HEK293 (cell line): ENCODE data around the gene RPUSD1.

ENCODE experiments used
- CTCF ChIA-PET: fragments of 350-600 bp; formaldehyde crosslinking; extraction: SDS; loops from one replicate; lab custom pipeline; 2021; ENCODE audit warnings: antibody characterized with exemption; lab: Yijun Ruan, JAX
- POLR2A ChIA-PET: fragments of 300-600 bp; formaldehyde crosslinking; extraction: SDS; loops from one replicate; lab custom pipeline; 2020; ENCODE audit warnings: antibody characterized with exemption, inconsistent platforms; lab: Yijun Ruan, JAX
- H3K27ac ChIP-seq: fragments of 200-500 bp; sonication (Bioruptor generic); 2 replicates; pipeline ENCODE4 v1.5.1; 2014; ENCODE audit warnings: low read depth, low read length, control low read depth, inconsistent platforms; ENCODE audit errors: extremely low read depth
- H3K36me3 ChIP-seq, 2 experiments: fragments of 200-500 bp in 1 of 2; sonication (Bioruptor generic) in 1 of 2; 1 replicate in 1 of 2; 2 replicates in 1 of 2; pipeline ENCODE4 v1.5.1; 2014 to 2017; ENCODE audit warnings: inconsistent platforms in 2 of 2, low read length in 2 of 2; ENCODE audit not compliant: control insufficient read depth in 2 of 2, insufficient read depth in 1 of 2
- H3K4me1 ChIP-seq: fragments of 200-500 bp; sonication (Bioruptor generic); 2 replicates; pipeline ENCODE4 v1.5.1; 2014; ENCODE audit warnings: mild to moderate bottlenecking, low read length, inconsistent platforms; ENCODE audit not compliant: control insufficient read depth, insufficient read depth
- H3K4me3 ChIP-seq: 2 replicates; pipeline ENCODE4 v1.5.1; 2011; ENCODE audit warnings: low read depth, mild to moderate bottlenecking, control low read depth, low read length, moderate library complexity
- H3K9me3 ChIP-seq: fragments of 200-500 bp; sonication (Bioruptor generic); 2 replicates; pipeline ENCODE4 v1.5.1; 2014; ENCODE audit warnings: low read depth, low read length, inconsistent platforms; ENCODE audit not compliant: control insufficient read depth, insufficient read depth
- CTCF ChIP-seq: fragments of 450-650 bp; formaldehyde crosslinking; IDR thresholded peaks from 2 replicates; pipeline ENCODE4 v1.5.1; 2016; ENCODE audit warnings: missing biosample characterization, missing genetic modification characterization
- ELK4 ChIP-seq: IDR thresholded peaks from 2 replicates; pipeline ENCODE4 v1.6.1; 2011; ENCODE audit warnings: mild to moderate bottlenecking, low read depth, low read length, borderline replicate concordance
- GLI4 ChIP-seq: fragments of 450-650 bp; formaldehyde crosslinking; IDR thresholded peaks from 2 replicates; pipeline ENCODE4 v1.5.1; 2016; ENCODE audit warnings: missing biosample characterization, missing genetic modification characterization
- PATZ1 ChIP-seq: fragments of 450-650 bp; formaldehyde crosslinking; IDR thresholded peaks from 2 replicates; pipeline ENCODE4 v1.5.1; 2016; ENCODE audit warnings: missing biosample characterization, missing genetic modification characterization
- PBX3 ChIP-seq: sonication (generic); formaldehyde crosslinking; IDR thresholded peaks from 2 replicates; pipeline ENCODE4 v1.8.1; 2022; ENCODE audit warnings: mild to moderate bottlenecking, moderate library complexity, missing genetic modification reagents
- SCRT2 ChIP-seq: fragments of 450-650 bp; formaldehyde crosslinking; IDR thresholded peaks from 2 replicates; pipeline ENCODE4 v1.5.1; 2016; ENCODE audit warnings: missing biosample characterization, missing genetic modification characterization
- SP2 ChIP-seq: fragments of 450-650 bp; formaldehyde crosslinking; IDR thresholded peaks from 2 replicates; pipeline ENCODE4 v1.5.1; 2016; ENCODE audit warnings: missing biosample characterization, missing genetic modification characterization
- ZBTB20 ChIP-seq: fragments of 450-650 bp; formaldehyde crosslinking; IDR thresholded peaks from 2 replicates; pipeline ENCODE4 v1.5.1; 2016; ENCODE audit warnings: missing biosample characterization, missing genetic modification characterization
- ZNF239 ChIP-seq: fragments of 450-650 bp; formaldehyde crosslinking; IDR thresholded peaks from 2 replicates; pipeline ENCODE4 v1.5.1; 2016; ENCODE audit warnings: missing biosample characterization, missing genetic modification characterization
- ZNF362 ChIP-seq: fragments of 450-650 bp; formaldehyde crosslinking; IDR thresholded peaks from 2 replicates; pipeline ENCODE4 v1.5.1; 2016; ENCODE audit warnings: missing biosample characterization, missing genetic modification characterization
- ZNF391 ChIP-seq: fragments of 450-650 bp; formaldehyde crosslinking; IDR thresholded peaks from 2 replicates; pipeline ENCODE4 v1.5.1; 2016; ENCODE audit warnings: low read depth, missing biosample characterization, missing genetic modification characterization, borderline replicate concordance
- ZNF433 ChIP-seq: fragments of 450-650 bp; formaldehyde crosslinking; IDR thresholded peaks from 2 replicates; pipeline ENCODE4 v1.5.1; 2016; ENCODE audit warnings: missing biosample characterization, missing genetic modification characterization, low read depth
- ZNF501 ChIP-seq: fragments of 450-650 bp; formaldehyde crosslinking; IDR thresholded peaks from 2 replicates; pipeline ENCODE4 v1.5.1; 2016; ENCODE audit warnings: missing biosample characterization, missing genetic modification characterization
- ZNF510 ChIP-seq: fragments of 450-650 bp; formaldehyde crosslinking; IDR thresholded peaks from 2 replicates; pipeline ENCODE4 v1.5.1; 2018; ENCODE audit warnings: mild to moderate bottlenecking, missing genetic modification characterization, missing biosample characterization; ENCODE audit not compliant: insufficient replicate concordance
- ZNF639 ChIP-seq: fragments of 450-650 bp; formaldehyde crosslinking; IDR thresholded peaks from 2 replicates; pipeline ENCODE4 v1.5.1; 2016; ENCODE audit warnings: missing biosample characterization, missing genetic modification characterization
- ZNF654 ChIP-seq: fragments of 450-650 bp; formaldehyde crosslinking; IDR thresholded peaks from 2 replicates; pipeline ENCODE4 v1.5.1; 2016; ENCODE audit warnings: low read depth, missing biosample characterization, missing genetic modification characterization
- ZNF660 ChIP-seq: fragments of 450-650 bp; IDR thresholded peaks from 2 replicates; pipeline ENCODE4 v1.5.1; 2018; ENCODE audit warnings: missing biosample characterization, mild to moderate bottlenecking, missing genetic modification characterization
- ZNF747 ChIP-seq: fragments of 450-650 bp; formaldehyde crosslinking; IDR thresholded peaks from 2 replicates; pipeline ENCODE4 v1.5.1; 2016; ENCODE audit warnings: missing biosample characterization, missing genetic modification characterization
- ZNF777 ChIP-seq: fragments of 450-650 bp; formaldehyde crosslinking; IDR thresholded peaks from 2 replicates; pipeline ENCODE4 v1.5.1; 2017; ENCODE audit warnings: missing biosample characterization, missing genetic modification characterization, borderline replicate concordance
- ZSCAN30 ChIP-seq: fragments of 450-650 bp; IDR thresholded peaks from 2 replicates; pipeline ENCODE4 v1.5.1; 2018; ENCODE audit warnings: missing biosample characterization, mild to moderate bottlenecking, missing genetic modification characterization, moderate library complexity

Gene RPUSD1

GRCh38 chr16:769934-770333 lies 18.2 kb downstream of the RPUSD1 start:
- POLR2A ChIA-PET = no interaction called here
- TF ChIP-seq SCRT2 (tag by site-specific recombination) = 0 out of 2 replicates have a peak, but pooled peaks have one; percentile 8
- TF ChIP-seq PATZ1 = 0 out of 2 replicates have a peak, but pooled peaks have one; percentile 29
- no peak for TF ChIP-seq ZNF747 (tag by site-specific recombination)
- TF ChIP-seq CTCF (tag by site-specific recombination) = no peak
- TF ChIP-seq, all 188 proteins: peak for 2
- CTCF ChIA-PET = interaction anchor here (0.6 to 1.6 kb wide), 4 partner anchors 11 to 26 kb away, joined by 3 to 4 read pairs (median 3); no protein-coding TSS in a partner anchor
- Histone ChIP-seq H3K36me3 (no peaks in the 10 kb centered on the region), H3K4me1 (no peaks in the 10 kb centered on the region), H3K4me3 (no peak overlapping the region), H3K27ac (no peak overlapping the region), H3K9me3 (no peaks in the 10 kb centered on the region)

- H3K4me1 ChIP-seq = no peaks in the 10 kb centered on the region
- no peak overlapping the region for H3K27ac ChIP-seq
- H3K36me3 ChIP-seq = no peaks in the 10 kb centered on the region
- CTCF ChIA-PET = interaction anchor here (1.0 to 1.6 kb wide), 3 partner anchors 12 to 23 kb away, joined by 3 to 4 read pairs (median 3); no protein-coding TSS in a partner anchor
- no peak overlapping the region for H3K4me3 ChIP-seq
- no peaks in the 10 kb centered on the region for H3K9me3 ChIP-seq
- POLR2A ChIA-PET = interaction anchor here (0.5 kb wide), 1 partner anchor 199 kb away, joined by 3 read pairs; no protein-coding TSS in a partner anchor
- TF ChIP-seq ZBTB20 (tag by site-specific recombination) (no peak), ELK4 (no peak), PBX3 (CRISPR knock-in tag) (no peak), ZNF239 (tag by site-specific recombination) (no peak), SP2 (tag by site-specific recombination) (peak; percentile 8; the same call in 1 of the 2 replicates), ZNF639 (tag by site-specific recombination) (no peak), CTCF (tag by site-specific recombination) (no peak), ZNF391 (no peak), SCRT2 (tag by site-specific recombination) (peak; percentile 84), ZNF654 (no peak), GLI4 (tag by site-specific recombination) (no peak), ZNF501 (tag by site-specific recombination) (no peak), ZNF777 (tag by site-specific recombination) (no peak), ZNF510 (tag by site-specific recombination) (no peak), ZNF362 (tag by site-specific recombination) (no peak), ZNF433 (tag by site-specific recombination) (no peak), ZNF660 (tag by site-specific recombination) (no peak), ZSCAN30 (tag by site-specific recombination) (no peak)
Observed at GRCh38 chr16:769184-769784, 18.9 kb downstream of the RPUSD1 start.
